ENCODE measurements around the gene LAMB1. TPM values are rescaled to one million over a fixed set of nuclear protein-coding genes. Genes with fewer than 3 reads are reported as not detected.

The LAMB1 gene
- total RNA-seq, 2 donors from 2014 or later: 91.6 to 130 TPM

- Histone ChIP-seq H3K36me3 (replicated peaks in 1 of 2; ENCODE audit: insufficient read depth in 1 of 2, low read depth in 2 of 2) (peaks cover 0 to 13% of the 10 kb centered on the region in 2 donors), H3K9me3 (no peaks in the 10 kb centered on the region), H3K27me3 (no peaks in the 10 kb centered on the region), H3K27ac (no peak overlapping the region), H3K4me1 (no peaks in the 10 kb centered on the region), H3K4me3 (no peak overlapping the region)
- DNase-seq (no peak), ATAC-seq (no peak)
- no peak for TF ChIP-seq POLR2A (IDR thresholded peaks at IDR 0.05)
- TF ChIP-seq, protein P1, sequence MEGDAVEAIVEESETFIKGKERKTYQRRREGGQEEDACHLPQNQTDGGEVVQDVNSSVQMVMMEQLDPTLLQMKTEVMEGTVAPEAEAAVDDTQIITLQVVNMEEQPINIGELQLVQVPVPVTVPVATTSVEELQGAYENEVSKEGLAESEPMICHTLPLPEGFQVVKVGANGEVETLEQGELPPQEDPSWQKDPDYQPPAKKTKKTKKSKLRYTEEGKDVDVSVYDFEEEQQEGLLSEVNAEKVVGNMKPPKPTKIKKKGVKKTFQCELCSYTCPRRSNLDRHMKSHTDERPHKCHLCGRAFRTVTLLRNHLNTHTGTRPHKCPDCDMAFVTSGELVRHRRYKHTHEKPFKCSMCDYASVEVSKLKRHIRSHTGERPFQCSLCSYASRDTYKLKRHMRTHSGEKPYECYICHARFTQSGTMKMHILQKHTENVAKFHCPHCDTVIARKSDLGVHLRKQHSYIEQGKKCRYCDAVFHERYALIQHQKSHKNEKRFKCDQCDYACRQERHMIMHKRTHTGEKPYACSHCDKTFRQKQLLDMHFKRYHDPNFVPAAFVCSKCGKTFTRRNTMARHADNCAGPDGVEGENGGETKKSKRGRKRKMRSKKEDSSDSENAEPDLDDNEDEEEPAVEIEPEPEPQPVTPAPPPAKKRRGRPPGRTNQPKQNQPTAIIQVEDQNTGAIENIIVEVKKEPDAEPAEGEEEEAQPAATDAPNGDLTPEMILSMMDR (IDR thresholded peaks at IDR 0.05): no peak
- intact Hi-C loops (cut with DNase I): no loop called here
- WGBS, 2 donors: 70 to 100% methylated on average over 2 of the region's 2 CpGs
Measured at GRCh38 chr7:107911981-107912380, 91.0 kb downstream of the LAMB1 start.

GRCh38 chr7:107909445-107909844 lies 93.5 kb downstream of the LAMB1 start:
- H3K27me3 ChIP-seq: no peaks in the 10 kb centered on the region
- intact Hi-C loops (cut with DNase I): no loop called here
- no peak for ATAC-seq
- no peak for DNase-seq
- no peaks in the 10 kb centered on the region for H3K9me3 ChIP-seq
- peaks cover 0 to 21% of the 10 kb centered on the region in 2 donors for H3K36me3 ChIP-seq (replicated peaks in 1 of 2; ENCODE audit: insufficient read depth in 1 of 2, low read depth in 2 of 2)
- no peaks in the 10 kb centered on the region for H3K4me1 ChIP-seq
- no peak overlapping the region for H3K4me3 ChIP-seq
- no peak overlapping the region for H3K27ac ChIP-seq
- 94 to 96% methylated on average over 1 of the region's 1 CpG for WGBS, 2 donors
- TF ChIP-seq, protein P1 (IDR thresholded peaks at IDR 0.05): no peak
- no peak for TF ChIP-seq POLR2A (IDR thresholded peaks at IDR 0.05)

- H3K27me3 ChIP-seq: no peaks in the 10 kb centered on the region
- DNase-seq (no peak), ATAC-seq (no peak)
- peaks cover 0 to 30% of the 10 kb centered on the region in 2 donors for H3K36me3 ChIP-seq (replicated peaks in 1 of 2; ENCODE audit: insufficient read depth in 1 of 2, low read depth in 2 of 2)
- no peak overlapping the region for H3K27ac ChIP-seq
- TF ChIP-seq, protein P1 (IDR thresholded peaks at IDR 0.05): no peak
- TF ChIP-seq POLR2A (IDR thresholded peaks at IDR 0.05): no peak
- peaks cover 2% of the 10 kb centered on the region for H3K4me1 ChIP-seq
- H3K4me3 ChIP-seq: no peak overlapping the region
- no peaks in the 10 kb centered on the region for H3K9me3 ChIP-seq
- WGBS, 2 donors: 68 to 94% methylated on average over 2 of the region's 2 CpGs
- intact Hi-C loops (cut with DNase I): no loop called here
Measured at GRCh38 chr7:107907790-107908189, 95.2 kb downstream of the LAMB1 start.

DNA sequence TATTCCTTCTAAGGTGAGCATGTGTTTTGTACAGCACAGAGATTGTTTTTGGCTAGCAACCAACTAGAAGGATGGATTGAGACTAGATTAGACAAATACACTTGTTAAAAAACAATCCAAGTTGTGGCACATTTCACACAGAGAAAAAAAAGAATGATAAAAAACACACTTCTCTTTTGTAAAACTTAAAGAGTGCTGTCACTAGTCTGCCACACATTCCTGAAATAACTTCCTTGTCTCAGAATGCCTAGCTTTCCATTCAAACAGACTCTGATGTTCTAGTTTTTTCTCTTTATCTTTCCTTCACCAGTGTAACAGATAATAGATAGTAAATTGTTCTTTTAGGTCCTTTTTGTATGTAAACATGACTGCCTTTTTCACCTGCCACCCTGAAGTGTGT lies 100.6 kb downstream of the LAMB1 start:
- no peak for DNase-seq
- Histone ChIP-seq H3K9me3 (no peaks in the 10 kb centered on the region), H3K36me3 (replicated peaks in 1 of 2; ENCODE audit: insufficient read depth in 1 of 2, low read depth in 2 of 2) (peaks cover 0 to 25% of the 10 kb centered on the region in 2 donors), H3K27ac (peak overlapping the region in 3 of 4 donors; percentile 9 to 24 (median 20)), H3K27me3 (no peaks in the 10 kb centered on the region), H3K4me1 (peaks cover 43% of the 10 kb centered on the region), H3K4me3 (no peak overlapping the region)
- TF ChIP-seq POLR2A (IDR thresholded peaks at IDR 0.05): no peak
- TF ChIP-seq, protein P1 (IDR thresholded peaks at IDR 0.05): no peak
- ATAC-seq: no peak
- intact Hi-C loops (cut with DNase I): no loop called here

DNA sequence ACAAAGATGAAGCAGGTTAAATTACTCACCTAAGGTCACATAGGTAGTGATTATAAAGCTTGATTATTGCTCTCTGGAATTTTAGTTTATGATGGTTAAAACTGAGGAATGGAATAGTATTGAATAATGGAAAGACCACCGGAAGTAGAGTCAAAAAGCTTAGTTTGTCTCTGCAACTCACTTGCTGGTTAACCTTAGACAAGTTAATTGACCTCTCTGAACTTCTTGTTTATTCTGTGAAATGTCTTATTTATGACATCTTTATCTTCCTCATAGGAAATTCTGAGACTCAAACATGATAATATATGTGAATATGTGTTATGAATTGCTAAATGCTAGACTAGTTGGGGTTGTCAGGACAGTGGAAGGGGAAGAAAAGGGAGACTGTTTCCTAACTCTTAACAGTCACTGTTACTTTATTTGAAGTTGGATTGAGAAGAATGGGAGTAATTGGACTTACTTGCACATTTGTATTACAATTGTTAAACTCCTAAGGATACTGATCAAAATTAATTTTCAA lies 102.4 kb downstream of the LAMB1 start:
- Histone ChIP-seq H3K9me3 (no peaks in the 10 kb centered on the region), H3K27ac (no peak overlapping the region), H3K36me3 (replicated peaks in 1 of 2; ENCODE audit: insufficient read depth in 1 of 2, low read depth in 2 of 2) (peaks cover 0 to 13% of the 10 kb centered on the region in 2 donors), H3K4me3 (no peak overlapping the region), H3K4me1 (peaks cover 48% of the 10 kb centered on the region), H3K27me3 (no peaks in the 10 kb centered on the region)
- ATAC-seq: no peak
- TF ChIP-seq, protein P1 (IDR thresholded peaks at IDR 0.05): no peak
- no peak for TF ChIP-seq POLR2A (IDR thresholded peaks at IDR 0.05)
- WGBS, 2 donors: 86 to 94% methylated on average over 1 of the region's 1 CpG
- intact Hi-C loops (cut with DNase I): no loop called here
- DNase-seq: no peak

Data from body of pancreas (tissue), 4 donors.